Hematopoietic multipotent progenitor cell treated with erythropoietin and hydrocortisone succinate and interleukin-3 and kit ligand, for 4 days (in vitro differentiated cells): ENCODE data around the gene ACVR2A.

Source experiments
- DNase-seq: peaks from one replicate; pipeline ENCODE4 v3.0.0-alpha.2; 2015

The ACVR2A gene

GRCh38 chr2:147844697-147845410 is at the start of gene ACVR2A:
TSS of gene ACVR2A (plus strand) at chr2:147845029. CDS start at chr2:147845153, 124 bp downstream.
- DNase-seq, result peak; percentile 70

GRCh38 chr2:147800316-147800715 is 44.5 kb upstream of the ACVR2A start:
- DNase-seq, result no peak

GRCh38 chr2:147806846-147807245 is 38.0 kb upstream of the ACVR2A start:
- DNase-seq, result no peak

- DNase-seq, result no peak
Measured at GRCh38 chr2:147808520-147808919, 36.3 kb upstream of the ACVR2A start.

- no peak for DNase-seq
Measured at GRCh38 chr2:147810883-147811765, 33.7 kb upstream of the ACVR2A start.

- DNase-seq, result no peak
Measured at GRCh38 chr2:147818741-147819140, 26.1 kb upstream of the ACVR2A start.

GRCh38 chr2:147824620-147825019 is 20.2 kb upstream of the ACVR2A start:
- peak; percentile 51 for DNase-seq

- DNase-seq, result no peak
Measured at GRCh38 chr2:147826278-147827087, 18.3 kb upstream of the ACVR2A start.

GRCh38 chr2:147827088-147827375 is 17.8 kb upstream of the ACVR2A start:
- DNase-seq, result no peak

- DNase-seq, result peak; percentile 65
Measured at GRCh38 chr2:147829106-147829505, 15.7 kb upstream of the ACVR2A start.

GRCh38 chr2:147836099-147836498 is 8.7 kb upstream of the ACVR2A start:
- DNase-seq, result no peak

- no peak for DNase-seq
Measured at GRCh38 chr2:147843391-147843863, 1.4 kb upstream of the ACVR2A start.

GRCh38 chr2:147843864-147844696 is 749 bp upstream of the ACVR2A start:
- DNase-seq, result peak; percentile 94

GRCh38 chr2:147845411-147845971 is 662 bp downstream of the ACVR2A start:
- DNase-seq, result peak; percentile 66

GRCh38 chr2:147846412-147847081 is 1.7 kb downstream of the ACVR2A start:
- peak; percentile 13 for DNase-seq

GRCh38 chr2:147847746-147848391 is 3.0 kb downstream of the ACVR2A start:
- DNase-seq, result no peak

- no peak for DNase-seq
Measured at GRCh38 chr2:147850838-147851237, 6.0 kb downstream of the ACVR2A start.

GRCh38 chr2:147851244-147851930 is 6.6 kb downstream of the ACVR2A start:
- no peak for DNase-seq

GRCh38 chr2:147854557-147855134 is 9.8 kb downstream of the ACVR2A start:
- DNase-seq, result no peak

GRCh38 chr2:147855316-147855715 is 10.5 kb downstream of the ACVR2A start:
- no peak for DNase-seq
